ENCODE measurements around the gene ZNF506. TPM values are rescaled to one million over a fixed set of nuclear protein-coding genes. Genes with fewer than 3 reads are reported as not detected.

ZNF506 gene
- total RNA-seq, 1 experiment from 2014 or later, result 0.42 TPM

- Histone ChIP-seq H3K36me3 (ENCODE audit: control insufficient read depth in 1 of 2, insufficient read depth in 2 of 2, low read length in 2 of 2) (no peaks in the 10 kb centered on the region), H3K4me1 (ENCODE audit: control insufficient read depth in 1 of 2, insufficient read depth in 2 of 2, low read length in 2 of 2) (no peaks in the 10 kb centered on the region), H3K79me2 (ENCODE audit: insufficient read depth, low read length) (no peaks in the 10 kb centered on the region), H3K9me2 (ENCODE audit: insufficient read depth) (no peaks in the 10 kb centered on the region), H3K4me2 (ENCODE audit: low read length) (no peak overlapping the region), H3K9ac (ENCODE audit: low read length) (no peak overlapping the region), H2AFZ (ENCODE audit: low read depth, low read length, poor library complexity, severe bottlenecking) (no peak overlapping the region), H3K9me3 (ENCODE audit: control insufficient read depth in 1 of 2, insufficient read depth in 1 of 2, low read depth in 1 of 2, low read length in 2 of 2) (peaks cover 9 to 14% of the 10 kb centered on the region in 2 experiments; a peak in 3 of 4 replicates), H3K27me3 (ENCODE audit: insufficient read depth, low read length) (no peaks in the 10 kb centered on the region), H3K27ac (ENCODE audit: low read depth, low read length) (no peak overlapping the region), H3K4me3 (replicated peaks in 1 of 2; ENCODE audit: low read depth in 1 of 2, low read length in 2 of 2) (no peak overlapping the region), H4K20me1 (ENCODE audit: insufficient read depth) (no peaks in the 10 kb centered on the region)
- ChIA-PET POLR2A (no interaction called here), RAD21 (ENCODE audit: low non-redundant PET in 1 of 2, low total read pairs in 2 of 2, uncharacterized antibody in 2 of 2, unreplicated experiment in 2 of 2) (no interaction called here), CTCF (no interaction called here)
- ATAC-seq, result no peak
- no peak for DNase-seq (ENCODE audit: low read depth, low spot score)
- BruUV-seq (replicated peaks), result no TSS peak
- no peak for TF ChIP-seq EZH2 (IDR thresholded peaks at IDR 0.05)
- TF ChIP-seq RAD21 (IDR thresholded peaks at IDR 0.05; ENCODE audit: low read depth), result no peak
- TF ChIP-seq JUND (IDR thresholded peaks at IDR 0.05), result no peak
- TF ChIP-seq CEBPB (IDR thresholded peaks at IDR 0.05; ENCODE audit: low read depth), result no peak
- TF ChIP-seq TCF7L2 (IDR thresholded peaks at IDR 0.05; ENCODE audit: borderline replicate concordance, extremely low read depth, insufficient read depth, insufficient read length), result no peak
- no peak for TF ChIP-seq CBX3 (IDR thresholded peaks at IDR 0.05; ENCODE audit: low read depth)
- TF ChIP-seq ATF3 (IDR thresholded peaks at IDR 0.05), result no peak
- TF ChIP-seq ZFX (IDR thresholded peaks at IDR 0.05), result no peak
- TF ChIP-seq EZH2phosphoT487 (IDR thresholded peaks at IDR 0.05; ENCODE audit: borderline replicate concordance), result no peak
- TF ChIP-seq ZBTB33 (IDR thresholded peaks at IDR 0.05; ENCODE audit: extremely low read depth, insufficient replicate concordance, low read length), result no peak
- TF ChIP-seq FOSL1 (IDR thresholded peaks at IDR 0.05; ENCODE audit: low read depth), result no peak
- TF ChIP-seq SIN3A (IDR thresholded peaks at IDR 0.05; ENCODE audit: low read depth), result no peak
- no peak for TF ChIP-seq CTCF (IDR thresholded peaks at IDR 0.05 in 2 of 3, conservative IDR thresholded peaks at IDR 0.05 in 1 of 3; ENCODE audit: borderline replicate concordance in 1 of 3, insufficient read depth in 1 of 3, low read depth in 2 of 3, low read length in 2 of 3)
- intact Hi-C loops (cut with micrococcal nuclease), result no loop called here
These were observed 26.2 kb upstream of the ZNF506 start for GRCh38 chr19:19847781-19848180.
